ENCODE results near the gene ZNF48.

DNA sequence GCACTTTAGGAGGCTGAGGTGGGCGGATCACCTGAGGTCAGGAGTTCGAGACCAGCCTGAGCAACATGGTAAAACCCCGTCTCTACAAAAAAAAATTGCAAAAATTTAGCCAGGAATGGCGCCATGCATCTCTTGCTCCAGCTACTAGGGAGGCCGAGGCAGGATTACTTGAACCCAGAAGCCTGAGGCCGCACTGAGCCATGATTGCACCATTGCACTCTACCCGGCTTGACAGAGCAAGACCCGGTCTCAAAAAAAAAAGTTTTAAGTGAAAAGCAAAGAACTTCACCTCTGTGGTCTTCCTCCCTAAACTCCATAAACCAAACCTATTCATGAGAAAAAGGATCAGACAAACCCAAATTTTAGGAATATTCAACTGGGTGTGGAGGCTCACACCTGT, 47.1 kb upstream of the ZNF48 start:
- TF ChIP-seq, protein P1, sequence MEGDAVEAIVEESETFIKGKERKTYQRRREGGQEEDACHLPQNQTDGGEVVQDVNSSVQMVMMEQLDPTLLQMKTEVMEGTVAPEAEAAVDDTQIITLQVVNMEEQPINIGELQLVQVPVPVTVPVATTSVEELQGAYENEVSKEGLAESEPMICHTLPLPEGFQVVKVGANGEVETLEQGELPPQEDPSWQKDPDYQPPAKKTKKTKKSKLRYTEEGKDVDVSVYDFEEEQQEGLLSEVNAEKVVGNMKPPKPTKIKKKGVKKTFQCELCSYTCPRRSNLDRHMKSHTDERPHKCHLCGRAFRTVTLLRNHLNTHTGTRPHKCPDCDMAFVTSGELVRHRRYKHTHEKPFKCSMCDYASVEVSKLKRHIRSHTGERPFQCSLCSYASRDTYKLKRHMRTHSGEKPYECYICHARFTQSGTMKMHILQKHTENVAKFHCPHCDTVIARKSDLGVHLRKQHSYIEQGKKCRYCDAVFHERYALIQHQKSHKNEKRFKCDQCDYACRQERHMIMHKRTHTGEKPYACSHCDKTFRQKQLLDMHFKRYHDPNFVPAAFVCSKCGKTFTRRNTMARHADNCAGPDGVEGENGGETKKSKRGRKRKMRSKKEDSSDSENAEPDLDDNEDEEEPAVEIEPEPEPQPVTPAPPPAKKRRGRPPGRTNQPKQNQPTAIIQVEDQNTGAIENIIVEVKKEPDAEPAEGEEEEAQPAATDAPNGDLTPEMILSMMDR (IDR thresholded peaks at IDR 0.05), result no peak
- TF ChIP-seq POLR2A (IDR thresholded peaks at IDR 0.05), result no peak

All from heart left ventricle (tissue), 13 donors.